Ovary (tissue), 3 donors: ENCODE data around the gene CCDC81.

Experiments
- CTCF ChIP-seq, 3 donors: fragments of 450-650 bp in 2 of 3; fragments of 200-600 bp in 1 of 3; IDR thresholded peaks; one replicate each; pipeline versions ENCODE4 v1.5.1 to v1.8.0; 2016 to 2022; ENCODE audit warnings: antibody characterized with exemption in 3 of 3, mild to moderate bottlenecking in 1 of 3
- POLR2A ChIP-seq: fragments of 450-650 bp; IDR thresholded peaks from one replicate; pipeline ENCODE4 v1.6.1; 2017; ENCODE audit warnings: antibody characterized with exemption, mild to moderate bottlenecking, moderate library complexity
- donor health status: DM: no; HTN: no; CAD: no.

- TF ChIP-seq CTCF (IDR thresholded peaks at IDR 0.05) (no peak), POLR2A (no peak)
Observed at GRCh38 chr11:86370922-86371594, 3.6 kb upstream of the CCDC81 start.
